ENCODE results near the gene SAYSD1.

- TF ChIP-seq EZH2 (IDR thresholded peaks at IDR 0.05; ENCODE audit: borderline replicate concordance, low read depth, low read length, severe bottlenecking) (no peak), CTCF (IDR thresholded peaks at IDR 0.05; ENCODE audit: borderline replicate concordance, extremely low read depth, low read length, poor library complexity, severe bottlenecking) (no peak)
Measured at GRCh38 chr6:39056191-39056590, 58.8 kb downstream of the SAYSD1 start.

Data from DND-41 (cell line).